PC-3 (cell line): ENCODE measurements around the gene AMMECR1. TPM values are rescaled to one million over a fixed set of nuclear protein-coding genes. Genes with fewer than 3 reads are reported as not detected.

Experiments used
- ATAC-seq: fragments of 200-7000 bp; cut with Tn5 transposase; 2 replicates; pipeline ENCODE4 v1.9.1; 2020; ENCODE audit warnings: mild to moderate bottlenecking, moderate library complexity
- BruUV-seq: library from RNA; stranded (reverse); fragments of 400-500 nt; replicated peaks from 2 replicates; lab custom pipeline; 2021; lab: Mats Ljungman, UMichigan
- CTCF ChIA-PET: fragments of 300-600 bp; sonication (Branson Sonifier 250); formaldehyde crosslinking; loops from one replicate; lab custom pipeline; 2022; ENCODE audit warnings: antibody characterized with exemption; lab: Charles Lee
- POLR2A ChIA-PET: fragments of 300-600 bp; sonication (Branson Sonifier 250); formaldehyde crosslinking; loops from one replicate; lab custom pipeline; 2022; ENCODE audit warnings: antibody characterized with exemption; ENCODE audit not compliant: unreplicated experiment; lab: Charles Lee
- DNase-seq: peaks from one replicate; pipeline ENCODE4 v3.0.0-alpha.2; 2015
- H2AFZ ChIP-seq: fragments of 300-600 bp; sonication (generic); 2 replicates; pipeline ENCODE4 v1.6.0; 2016; ENCODE audit warnings: antibody characterized with exemption, low read length
- H3F3A ChIP-seq: fragments of 300-600 bp; sonication (generic); one replicate; pipeline ENCODE4 v1.6.0; 2017; ENCODE audit warnings: antibody characterized with exemption, low read length, control low read depth, mild to moderate bottlenecking; ENCODE audit not compliant: unreplicated experiment
- H3K27ac ChIP-seq: fragments of 300-600 bp; sonication (generic); 2 replicates; pipeline ENCODE4 v1.5.1; 2016; ENCODE audit warnings: mild to moderate bottlenecking, low read length
- H3K27me3 ChIP-seq: fragments of 300-600 bp; sonication (generic); 2 replicates; pipeline ENCODE4 v1.6.1; 2016; ENCODE audit warnings: low read length, mixed read lengths
- H3K36me3 ChIP-seq: fragments of 300-600 bp; sonication (generic); 2 replicates; pipeline ENCODE4 v1.6.1; 2016; ENCODE audit warnings: low read depth, mixed run types, low read length, mixed read lengths
- H3K4me1 ChIP-seq: fragments of 300-600 bp; sonication (generic); 2 replicates; pipeline ENCODE4 v1.5.1; 2016; ENCODE audit warnings: low read length; ENCODE audit not compliant: insufficient read depth
- H3K4me2 ChIP-seq: fragments of 300-600 bp; sonication (generic); 2 replicates; pipeline ENCODE4 v1.6.0; 2016; ENCODE audit warnings: low read length
- H3K4me3 ChIP-seq: fragments of 300-600 bp; sonication (generic); 2 replicates; pipeline ENCODE4 v1.5.1; 2016; ENCODE audit warnings: mild to moderate bottlenecking, low read length, mixed read lengths
- H3K79me2 ChIP-seq: fragments of 300-600 bp; sonication (generic); 2 replicates; pipeline ENCODE4 v1.6.1; 2017; ENCODE audit warnings: low read length, mixed read lengths
- H3K9ac ChIP-seq: fragments of 300-600 bp; sonication (generic); 2 replicates; pipeline ENCODE4 v1.6.0; 2016; ENCODE audit warnings: mild to moderate bottlenecking, low read length
- H3K9me2 ChIP-seq: fragments of 300-600 bp; sonication (generic); replicated peaks from 2 replicates; pipeline ENCODE4 v1.6.1; 2016; ENCODE audit warnings: mixed run types, low read length, mixed read lengths
- H3K9me3 ChIP-seq: fragments of 300-600 bp; sonication (generic); 2 replicates; pipeline ENCODE4 v1.6.1; 2016; ENCODE audit warnings: low read length, mixed read lengths
- H4K20me1 ChIP-seq: fragments of 300-600 bp; sonication (generic); 2 replicates; pipeline ENCODE4 v1.6.1; 2016; ENCODE audit warnings: low read length, mixed read lengths
- CTCF ChIP-seq: fragments of 300-600 bp; sonication (generic); conservative IDR thresholded peaks from 2 replicates; pipeline ENCODE4 v1.5.1; 2017; ENCODE audit warnings: antibody characterized with exemption, low read depth, mild to moderate bottlenecking, low read length
- EZH2 ChIP-seq: fragments of 300-600 bp; sonication (generic); IDR thresholded peaks from one replicate; pipeline ENCODE4 v1.6.1; 2017; ENCODE audit warnings: antibody characterized with exemption, mild to moderate bottlenecking, low read length; ENCODE audit not compliant: unreplicated experiment
- EZH2phosphoT487 ChIP-seq: fragments of 300-600 bp; sonication (generic); IDR thresholded peaks from 2 replicates; pipeline ENCODE4 v1.6.1; 2018; ENCODE audit warnings: mild to moderate bottlenecking, antibody characterized with exemption, low read length, borderline replicate concordance
- intact Hi-C: fragments of 100-400 bp; cut with micrococcal nuclease; formaldehyde crosslinking; loops from 2 replicates; pipeline ENCODE4 v1.9.0; 2023
- total RNA-seq: library from RNA; depleted of rRNA; stranded (reverse); fragments of >200 nt; gene quantifications from 2 replicates; pipeline ENCODE4 v1.2.3, GENCODE V29; 2014

The AMMECR1 gene
- total RNA-seq, 1 experiment from 2014 or later, result 14.2 TPM

- H3K27me3 ChIP-seq, result no peaks in the 10 kb centered on the region
- H3K9ac ChIP-seq, result no peak overlapping the region
- intact Hi-C loops, result no loop called here
- H3K4me1 ChIP-seq, result peaks cover 21% of the 10 kb centered on the region
- no peaks in the 10 kb centered on the region for H3F3A ChIP-seq
- H3K27ac ChIP-seq, result no peak overlapping the region
- H3K4me3 ChIP-seq, result no peak overlapping the region
- ATAC-seq (no peak), DNase-seq (peak; percentile 30)
- H2AFZ ChIP-seq, result no peak overlapping the region
- ChIA-PET POLR2A (no interaction called here), CTCF (no interaction called here)
- H3K9me3 ChIP-seq, result no peaks in the 10 kb centered on the region
- BruUV-seq, result no TSS peak
- H3K36me3 ChIP-seq, result peaks cover 12% of the 10 kb centered on the region
- H3K4me2 ChIP-seq, result no peak overlapping the region
- TF ChIP-seq EZH2 (no peak), CTCF (peak; percentile 63)
- no peaks in the 10 kb centered on the region for H3K79me2 ChIP-seq
- no peaks in the 10 kb centered on the region for H3K9me2 ChIP-seq
- H4K20me1 ChIP-seq, result no peaks in the 10 kb centered on the region
These were observed 149.9 kb downstream of the AMMECR1 start for GRCh38 chrX:110167952-110168451.

- Histone ChIP-seq H2AFZ (no peak overlapping the region), H3K27me3 (no peaks in the 10 kb centered on the region), H3K79me2 (peaks cover 14% of the 10 kb centered on the region), H3K9me2 (no peaks in the 10 kb centered on the region), H3K9ac (peak overlapping the region; percentile 64), H3K27ac (peak overlapping the region; percentile 91), H3K36me3 (no peaks in the 10 kb centered on the region; the same call in 1 of the 2 replicates), H3K9me3 (no peaks in the 10 kb centered on the region), H3F3A (no peaks in the 10 kb centered on the region), H3K4me2 (peak overlapping the region; percentile 62), H3K4me1 (peaks cover 33% of the 10 kb centered on the region), H4K20me1 (no peaks in the 10 kb centered on the region), H3K4me3 (0 out of 2 replicates have a peak overlapping the region, but pooled peaks have one; percentile 11)
- ChIA-PET CTCF (interaction anchor here (0.6 kb wide), 1 partner anchor 246 kb away, joined by 3 read pairs; no protein-coding TSS in a partner anchor), POLR2A (interaction anchor here (0.6 kb wide), 1 partner anchor 178 kb away, joined by 4 read pairs; no protein-coding TSS in a partner anchor)
- TF ChIP-seq CTCF, result no peak
- TF ChIP-seq EZH2, result no peak
- no peak for TF ChIP-seq EZH2phosphoT487
- ATAC-seq (peak; percentile 58), DNase-seq (peak; percentile 68)
- no TSS peak for BruUV-seq
- intact Hi-C loops, result no loop called here
These were observed 154.4 kb downstream of the AMMECR1 start for GRCh38 chrX:110163488-110163887.

GRCh38 chrX:110162867-110163266, 155.0 kb downstream of the AMMECR1 start:
- no TSS peak for BruUV-seq
- DNase-seq, result peak; percentile 81

More at GRCh38 chrX:110162867-110163266, 155.0 kb downstream of the AMMECR1 start:
- H3K4me1 ChIP-seq, result peaks cover 33% of the 10 kb centered on the region
- no peak for TF ChIP-seq CTCF
- TF ChIP-seq EZH2phosphoT487, result no peak
- no peak for TF ChIP-seq EZH2
- peaks cover 14% of the 10 kb centered on the region for H3K79me2 ChIP-seq
- no peaks in the 10 kb centered on the region for H3K27me3 ChIP-seq
- 0 out of 2 replicates have a peak overlapping the region, but pooled peaks have one; percentile 11 for H3K4me3 ChIP-seq
- CTCF ChIA-PET, result no interaction called here
- POLR2A ChIA-PET, result interaction anchor here (0.6 kb wide), 1 partner anchor 178 kb away, joined by 4 read pairs; no protein-coding TSS in a partner anchor
- H3K9me3 ChIP-seq, result no peaks in the 10 kb centered on the region
- H3F3A ChIP-seq, result no peaks in the 10 kb centered on the region
- H4K20me1 ChIP-seq, result no peaks in the 10 kb centered on the region
- H3K9me2 ChIP-seq, result no peaks in the 10 kb centered on the region
- peak overlapping the region; percentile 91 for H3K27ac ChIP-seq
- peak overlapping the region; percentile 64 for H3K9ac ChIP-seq
- H3K4me2 ChIP-seq, result peak overlapping the region; percentile 62; the same call in 1 of the 2 replicates
- H2AFZ ChIP-seq, result no peak overlapping the region
- intact Hi-C loops, result no loop called here
- no peaks in the 10 kb centered on the region; the same call in 1 of the 2 replicates for H3K36me3 ChIP-seq
- ATAC-seq, result peak; percentile 25
